ENCODE measurements around the gene CEP112.

- TF ChIP-seq CTCF (IDR thresholded peaks at IDR 0.05; ENCODE audit: insufficient read depth, low read depth, low read length) (no peak), EZH2 (IDR thresholded peaks at IDR 0.05; ENCODE audit: insufficient read depth, low read length) (no peak)
These were observed 35.5 kb upstream of the CEP112 start for GRCh38 chr17:66227212-66228045.

Data from astrocyte (in vitro differentiated cells and primary cell).